HG02759 (cell line): ENCODE measurements around the gene GMEB2.
"Not testable (repeated sequence)": the region's sequence is repeated elsewhere in the genome, so short reads cannot be mapped to it uniquely, and the experiment has no call there.

ENCODE experiments used
- ATAC-seq: cut with Tn5 transposase; IDR thresholded peaks from one replicate; pipeline ENCODE4 v1.9.1; 2021; ENCODE audit warnings: mild to moderate bottlenecking, moderate library complexity; ENCODE audit not compliant: unreplicated experiment

The GMEB2 gene

DNA sequence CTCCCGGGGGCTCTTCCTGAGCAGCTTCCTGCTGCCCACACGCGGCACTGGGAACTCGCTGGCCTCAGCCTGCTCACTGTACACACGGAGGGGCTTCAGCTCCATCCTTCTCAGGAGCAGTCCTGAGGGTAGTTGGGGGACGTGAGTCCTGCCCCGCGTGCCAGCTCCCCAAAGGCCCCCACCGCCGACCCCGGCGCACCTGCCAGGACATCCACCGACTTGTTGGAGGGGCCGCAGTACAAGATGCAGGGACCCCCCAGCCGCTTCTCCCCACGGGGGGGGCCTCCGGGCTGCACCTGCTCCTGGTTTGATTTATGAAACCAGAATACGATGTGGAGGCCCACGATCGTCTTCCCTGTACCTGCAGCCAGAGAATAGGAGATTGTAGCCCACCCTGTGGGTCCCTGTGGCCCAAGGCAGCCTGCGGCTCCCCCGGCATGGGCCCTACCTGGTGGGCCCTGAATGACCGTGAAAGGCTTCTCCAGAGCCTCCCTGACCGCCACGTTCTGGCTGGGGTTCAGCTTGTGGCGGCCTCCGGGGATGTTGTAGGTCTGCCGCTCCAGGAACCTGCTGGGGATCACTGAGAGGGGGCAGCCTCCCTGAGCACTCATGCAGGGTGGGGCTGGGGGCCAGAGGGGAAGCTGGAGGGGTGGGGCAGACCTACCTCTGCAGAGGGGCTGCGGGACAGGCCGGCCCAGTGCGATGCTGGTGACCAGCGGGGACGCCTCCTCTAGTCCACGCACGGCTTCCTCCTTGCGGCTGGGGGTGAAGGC, 65.1 kb downstream of the GMEB2 start:
- no peak for ATAC-seq

DNA sequence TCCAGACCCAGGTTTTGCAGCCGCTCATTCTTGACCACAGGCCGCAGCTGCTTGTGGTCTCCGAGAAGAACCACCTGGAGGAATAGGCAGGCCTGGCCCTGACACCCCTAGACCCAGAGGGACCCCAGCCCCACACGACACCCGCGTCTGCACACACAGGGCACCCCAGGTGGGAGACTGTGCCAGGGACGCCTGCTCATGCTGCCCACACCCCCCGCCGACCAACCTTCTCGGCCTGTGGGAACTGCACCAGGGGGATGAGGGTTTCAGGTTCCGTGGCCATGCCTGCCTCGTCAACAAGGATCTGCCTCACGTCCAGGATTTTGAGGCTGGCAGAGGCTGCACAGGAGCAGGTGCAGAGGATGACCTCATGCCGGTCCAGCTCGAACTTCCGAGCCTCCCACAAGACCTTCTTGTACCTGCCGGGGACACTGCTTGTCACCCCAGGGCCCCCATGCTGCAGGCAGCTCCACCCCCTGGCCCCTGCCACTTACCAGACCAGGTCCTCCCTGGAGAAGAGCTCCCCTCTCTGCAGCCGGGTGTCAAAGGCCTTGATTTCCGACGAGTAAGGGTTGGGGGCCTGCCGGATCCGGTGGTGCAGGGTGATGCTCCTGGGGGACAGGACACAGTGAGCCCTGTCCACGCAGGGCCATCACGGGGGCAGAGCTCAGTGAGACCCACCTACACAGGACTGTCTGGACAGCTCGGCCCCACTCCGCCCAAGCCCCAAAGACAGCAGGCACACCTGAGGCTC, 65.9 kb downstream of the GMEB2 start:
- ATAC-seq, result no peak

DNA sequence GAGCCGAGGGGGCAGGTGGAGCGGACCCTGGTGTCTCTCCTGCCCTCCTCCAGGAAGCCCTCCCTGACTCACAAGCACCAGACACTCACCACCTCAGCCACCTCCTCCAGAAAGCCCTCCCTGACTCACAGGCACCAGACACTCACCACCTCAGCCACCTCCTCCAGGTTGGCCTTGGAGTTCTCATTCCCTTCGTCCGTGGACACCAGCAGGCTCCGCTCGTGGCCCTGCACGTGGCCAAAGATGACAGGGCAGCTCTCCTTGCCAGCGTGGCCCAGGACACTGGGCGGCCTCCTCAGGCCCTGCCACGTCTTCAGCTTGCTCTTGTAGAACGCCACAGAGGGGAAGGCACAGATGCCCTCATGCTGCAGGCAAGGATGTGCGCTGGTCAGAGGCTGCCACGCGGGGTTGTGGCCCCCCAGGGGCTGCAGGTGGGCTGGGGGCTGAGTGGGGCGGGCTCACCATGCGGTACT, 66.5 kb downstream of the GMEB2 start:
- ATAC-seq, result no peak

DNA sequence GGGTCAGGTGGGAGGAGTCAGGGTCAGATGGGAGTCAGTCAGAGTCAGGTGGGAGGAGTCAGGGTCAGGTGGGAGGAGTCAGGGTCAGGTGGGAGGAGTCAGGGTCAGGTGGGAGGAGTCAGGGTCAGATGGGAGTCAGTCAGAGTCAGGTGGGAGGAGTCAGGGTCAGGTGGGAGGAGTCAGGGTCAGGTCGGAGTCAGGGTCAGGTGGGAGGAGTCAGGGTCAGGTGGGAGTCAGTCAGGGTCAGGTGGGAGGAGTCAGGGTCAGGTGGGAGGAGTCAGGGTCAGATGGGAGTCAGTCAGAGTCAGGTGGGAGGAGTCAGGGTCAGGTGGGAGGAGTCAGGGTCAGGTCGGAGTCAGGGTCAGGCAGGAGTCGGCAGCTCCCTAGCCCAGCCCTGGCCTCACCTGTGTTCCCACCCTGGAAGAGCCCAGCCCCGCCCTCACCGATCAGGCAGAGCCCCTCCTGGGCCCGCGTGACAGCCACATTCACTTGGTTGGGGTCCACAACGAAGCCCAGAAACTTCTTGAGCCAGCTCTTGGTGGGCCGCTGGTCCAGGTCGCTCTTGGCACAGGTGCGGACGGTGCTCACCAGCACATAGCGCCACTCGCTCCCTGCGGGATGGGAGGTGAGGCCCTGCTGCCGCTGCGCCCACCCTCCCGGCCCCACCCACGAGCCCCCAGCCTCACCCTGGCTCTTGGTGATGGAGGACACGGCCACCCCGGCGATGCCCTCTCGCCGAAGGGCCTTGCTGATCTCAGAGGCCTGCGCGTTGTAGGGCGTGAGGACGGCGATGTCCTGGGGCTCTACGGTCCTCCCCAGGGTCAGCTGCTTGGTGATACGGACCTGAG, 67.2 kb downstream of the GMEB2 start:
- not testable (repeated sequence) for ATAC-seq

DNA sequence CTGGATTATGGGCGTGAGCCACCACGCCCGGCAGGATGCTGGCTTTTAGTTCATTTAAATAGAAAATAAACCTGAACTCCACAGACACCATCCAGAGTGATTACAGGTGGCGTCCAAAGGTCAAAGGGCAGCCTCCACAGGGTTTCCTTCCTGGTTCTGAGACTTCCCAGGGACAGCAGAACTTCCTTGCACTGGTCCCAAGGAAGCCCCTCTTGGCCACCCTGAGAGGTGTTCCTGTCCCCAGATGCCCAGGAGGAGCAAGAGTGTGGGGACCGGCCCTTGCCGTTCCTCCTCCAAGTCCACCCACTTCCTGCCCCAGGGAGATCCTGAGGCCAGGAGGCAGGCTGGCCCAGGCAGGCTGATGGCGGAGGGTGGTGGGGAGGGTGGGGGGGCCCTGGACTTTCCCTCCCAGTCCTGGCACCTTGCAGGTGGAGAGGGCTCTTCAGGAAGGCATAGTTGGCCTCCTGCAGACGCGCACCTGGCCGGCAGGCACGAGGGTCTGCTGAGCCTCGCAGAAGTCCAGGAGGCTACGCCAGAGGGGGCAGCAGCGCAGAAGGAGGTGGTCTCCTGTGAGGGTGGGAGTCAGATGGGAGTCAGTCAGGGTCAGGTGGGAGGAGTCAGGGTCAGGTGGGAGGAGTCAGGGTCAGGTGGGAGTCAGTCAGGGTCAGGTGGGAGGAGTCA, 68.0 kb downstream of the GMEB2 start:
- ATAC-seq, result no peak

DNA sequence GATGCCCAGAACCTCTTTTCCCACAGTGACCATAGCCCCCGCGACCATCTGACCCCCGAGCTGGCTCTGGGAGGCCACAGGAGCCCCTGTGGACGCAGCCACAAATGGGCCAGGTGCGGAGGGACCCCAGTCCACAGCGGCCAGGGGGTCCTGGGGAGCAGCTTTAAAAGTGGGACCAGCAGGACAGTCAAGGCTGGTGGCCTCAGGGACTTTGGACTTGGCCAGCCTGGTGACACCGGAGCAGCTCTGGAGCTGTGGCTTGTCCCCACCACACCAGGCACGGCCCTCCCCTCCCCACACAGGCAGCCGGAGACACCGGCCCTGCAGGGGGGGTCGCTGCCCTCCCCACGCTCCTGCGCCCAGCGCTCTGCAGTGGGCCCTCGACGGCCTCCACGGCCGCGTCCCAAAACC, 69.4 kb downstream of the GMEB2 start:
- no peak for ATAC-seq

DNA sequence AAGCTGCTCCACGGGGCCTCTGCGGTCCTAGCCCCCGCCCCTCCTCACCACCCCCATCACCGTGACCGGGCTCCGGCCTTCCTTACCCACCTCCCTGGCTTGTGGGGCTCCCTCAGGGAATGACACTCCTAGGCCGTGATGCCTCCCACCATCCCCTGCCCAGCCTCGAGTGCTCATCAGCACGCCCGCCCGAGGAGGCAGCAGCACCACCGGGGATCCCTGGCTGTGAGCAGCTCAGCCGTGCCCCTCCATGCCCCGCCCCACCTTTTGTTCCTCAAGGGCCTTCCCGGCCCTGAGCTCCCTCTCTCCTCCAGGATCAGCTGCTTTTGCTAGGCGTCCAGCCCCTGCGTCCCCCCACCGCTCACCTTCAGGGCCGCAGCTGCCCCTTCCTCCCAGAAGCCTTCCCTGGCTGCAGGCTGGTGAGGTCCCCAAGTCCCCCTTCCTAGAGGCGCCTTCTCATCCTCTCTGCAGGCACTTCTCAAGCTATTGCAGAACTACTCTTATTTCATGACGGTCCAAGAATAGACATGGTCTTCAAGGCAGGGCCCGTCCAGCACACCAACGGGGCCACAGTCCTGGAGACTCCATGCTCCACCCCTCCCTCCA, 69.9 kb downstream of the GMEB2 start:
- ATAC-seq, result no peak

DNA sequence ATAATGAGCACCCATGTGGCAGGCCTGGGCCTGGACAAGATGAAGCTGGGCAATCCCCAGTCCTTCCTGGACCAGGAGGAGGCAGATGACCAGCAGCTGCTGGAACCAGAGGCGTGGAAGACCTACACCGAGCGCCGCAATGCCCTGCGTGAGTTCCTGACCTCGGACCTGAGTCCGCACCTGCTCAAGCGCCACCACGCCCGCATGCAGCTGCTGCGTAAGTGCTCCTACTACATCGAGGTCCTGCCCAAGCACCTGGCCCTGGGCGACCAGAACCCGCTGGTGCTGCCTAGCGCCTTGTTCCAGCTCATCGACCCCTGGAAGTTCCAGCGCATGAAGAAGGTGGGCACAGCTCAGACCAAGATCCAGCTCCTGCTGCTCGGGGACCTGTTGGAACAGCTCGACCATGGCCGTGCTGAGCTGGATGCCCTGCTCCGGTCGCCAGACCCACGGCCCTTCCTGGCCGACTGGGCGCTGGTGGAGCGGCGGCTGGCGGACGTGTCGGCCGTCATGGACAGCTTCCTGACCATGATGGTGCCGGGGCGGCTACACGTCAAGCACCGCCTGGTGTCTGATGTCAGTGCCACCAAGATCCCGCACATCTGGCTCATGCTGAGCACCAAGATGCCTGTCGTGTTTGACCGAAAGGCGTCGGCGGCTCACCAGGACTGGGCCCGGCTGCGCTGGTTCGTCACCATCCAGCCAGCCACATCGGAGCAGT, 71.1 kb downstream of the GMEB2 start:
- ATAC-seq, result no peak

DNA sequence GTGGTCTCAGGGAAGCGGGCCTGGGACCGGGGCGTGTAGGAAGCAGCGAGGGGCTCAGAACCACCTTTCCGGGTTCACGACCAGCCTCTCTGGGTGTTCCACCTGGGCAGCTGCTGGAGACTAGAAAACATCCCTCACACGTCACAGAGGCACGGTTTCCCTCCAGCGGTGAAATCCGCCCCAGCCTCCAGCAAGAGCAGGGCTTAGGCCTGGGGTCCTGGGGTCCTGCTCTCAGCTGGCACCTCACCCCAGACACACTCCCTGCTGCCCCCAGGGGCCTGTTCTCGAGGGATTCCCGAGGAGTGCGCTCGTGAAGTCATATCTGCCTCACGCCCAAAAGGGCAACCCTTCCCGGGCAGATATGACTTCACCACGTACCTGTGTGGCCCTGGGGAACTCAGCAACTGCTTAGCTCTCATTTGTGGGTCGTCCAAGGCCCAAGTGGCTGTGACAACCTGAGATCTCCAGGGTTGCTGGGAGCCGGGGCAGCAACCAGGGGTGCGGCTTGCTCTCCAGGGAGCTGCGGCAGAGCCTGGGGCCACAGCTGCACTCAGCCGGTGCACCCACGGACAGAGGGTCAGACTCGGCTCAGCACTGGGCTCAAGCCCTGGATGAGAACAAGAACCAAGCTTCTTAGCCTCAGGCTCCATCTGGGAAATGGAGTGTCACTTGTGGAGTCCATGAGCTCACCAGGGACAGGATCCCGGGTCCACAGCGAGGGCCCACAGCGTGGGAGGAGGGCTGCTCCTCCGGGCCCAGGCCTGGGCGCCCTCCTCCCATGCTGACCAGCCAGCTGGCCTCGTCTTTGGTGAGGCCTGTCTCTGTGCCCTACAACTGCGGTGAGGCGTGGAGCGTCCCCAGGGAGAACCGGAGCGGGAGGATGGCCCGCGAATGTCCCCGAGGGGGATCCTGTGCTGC, 72.3 kb downstream of the GMEB2 start:
- ATAC-seq, result no peak

DNA sequence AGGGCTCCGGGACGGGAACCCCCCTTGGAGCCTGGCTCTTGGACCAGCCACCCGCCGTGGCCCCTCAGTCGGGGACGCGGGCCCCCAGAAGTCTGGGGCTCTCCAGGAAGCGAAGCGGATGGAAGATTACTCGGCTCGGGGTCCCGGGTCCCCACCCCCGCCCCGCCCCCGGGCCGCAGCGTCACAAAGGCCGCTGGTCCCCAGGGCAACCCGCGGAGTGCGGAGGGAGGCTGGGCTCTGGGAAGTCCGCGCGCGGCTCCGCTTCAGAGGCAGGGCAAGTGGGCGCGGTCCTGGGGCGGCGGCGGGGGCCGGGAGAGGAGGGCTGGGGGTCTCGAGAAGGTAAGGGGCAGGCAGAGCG, 73.0 kb downstream of the GMEB2 start, which contains the start of gene FNDC11:
Gene FNDC11, plus strand, starts transcription at position 227 of the 358 bp plus-strand sequence. CDS start 1,505 bp downstream, outside the sequence.
- peak; percentile 36 for ATAC-seq

DNA sequence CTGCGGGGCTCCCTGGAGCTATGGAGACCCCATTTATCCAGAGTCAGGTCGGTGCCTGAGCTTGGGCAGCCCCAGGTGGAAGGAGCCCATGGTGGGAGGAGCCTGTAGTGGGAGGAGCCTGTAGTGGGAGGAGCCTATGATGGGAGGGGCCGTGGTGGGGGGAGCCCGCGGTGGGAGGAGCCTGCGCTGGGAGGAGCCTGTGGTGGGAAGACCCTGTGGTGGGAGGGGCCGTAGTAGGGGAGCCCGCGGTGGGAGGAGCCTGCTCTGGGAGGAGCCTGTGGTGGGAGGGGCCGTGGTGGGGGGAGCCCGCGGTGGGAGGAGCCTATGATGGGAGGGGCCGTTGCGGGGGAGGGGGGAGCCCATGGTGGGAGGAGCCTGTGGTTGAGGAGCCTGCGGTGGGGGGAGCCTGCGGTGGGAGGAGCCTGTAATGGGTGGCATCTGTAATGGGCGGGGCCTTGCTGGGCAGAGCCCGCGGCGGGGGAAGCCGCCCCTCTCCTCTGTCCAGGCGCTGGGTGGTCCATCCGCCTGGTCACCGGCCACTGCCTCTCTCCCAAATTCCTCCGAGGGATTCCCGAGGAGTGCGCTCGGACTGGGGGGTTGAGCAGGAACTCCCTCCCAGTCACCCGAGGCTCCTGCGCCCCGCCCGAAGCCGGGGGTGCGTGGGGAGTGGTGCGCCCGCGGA, 73.5 kb downstream of the GMEB2 start:
- ATAC-seq, result peak; percentile 41

DNA sequence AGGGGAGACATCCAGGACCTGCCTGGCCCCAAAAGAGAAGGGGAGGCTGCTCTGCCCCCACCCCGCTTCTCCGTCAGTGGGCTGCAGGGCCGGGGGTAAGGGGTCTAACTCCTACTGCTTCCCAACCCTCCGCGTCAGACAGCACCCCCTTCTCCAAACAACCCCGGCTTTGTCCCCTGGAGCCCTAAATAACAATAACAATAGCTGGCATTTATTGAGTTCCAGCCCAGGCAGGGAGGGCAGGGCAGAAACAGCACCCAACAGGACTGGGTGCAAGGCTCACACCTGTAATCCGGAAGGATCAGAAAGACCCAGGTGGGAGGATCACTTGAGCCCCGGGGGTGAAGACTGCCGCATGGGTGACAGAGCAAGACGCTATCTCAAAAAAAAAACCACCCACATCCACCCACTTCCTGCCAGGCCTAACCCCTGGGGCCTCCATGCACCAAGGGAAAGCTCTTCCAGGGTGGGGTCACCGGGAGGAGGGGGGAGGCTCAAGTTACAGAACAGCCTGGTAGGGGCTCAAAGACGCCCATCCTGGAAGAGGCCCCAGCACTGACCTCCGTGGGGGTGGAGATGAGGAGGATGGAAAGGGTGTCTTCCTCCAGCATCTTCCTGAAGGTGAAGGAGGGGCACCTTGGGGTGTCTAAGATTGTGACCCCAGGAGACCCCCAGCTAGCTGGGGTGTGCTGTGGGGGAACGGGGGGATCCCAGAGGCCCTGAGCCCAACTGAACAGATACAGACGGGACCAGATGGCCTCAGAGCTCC, 74.2 kb downstream of the GMEB2 start:
- peak; percentile 25 for ATAC-seq

DNA sequence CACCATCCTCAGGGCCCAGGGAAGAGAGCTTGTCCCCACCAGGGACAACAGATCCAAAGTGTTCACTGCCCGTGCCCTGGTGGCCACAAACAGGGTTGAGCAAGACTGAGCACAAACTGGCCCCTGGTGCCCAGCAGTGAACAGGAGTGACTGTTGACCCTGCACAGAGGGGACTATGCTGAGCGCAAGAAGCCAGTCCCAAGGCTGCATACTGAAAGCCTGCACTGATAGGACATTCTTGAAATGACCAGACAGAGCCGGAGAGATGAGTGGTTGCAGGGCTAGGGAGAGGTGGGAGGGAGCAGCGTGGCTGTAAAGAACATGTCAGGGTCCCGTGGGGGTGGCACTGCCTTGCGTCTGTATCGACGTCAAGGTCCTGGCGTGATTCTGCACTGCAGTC, 75.8 kb downstream of the GMEB2 start:
- no peak for ATAC-seq

DNA sequence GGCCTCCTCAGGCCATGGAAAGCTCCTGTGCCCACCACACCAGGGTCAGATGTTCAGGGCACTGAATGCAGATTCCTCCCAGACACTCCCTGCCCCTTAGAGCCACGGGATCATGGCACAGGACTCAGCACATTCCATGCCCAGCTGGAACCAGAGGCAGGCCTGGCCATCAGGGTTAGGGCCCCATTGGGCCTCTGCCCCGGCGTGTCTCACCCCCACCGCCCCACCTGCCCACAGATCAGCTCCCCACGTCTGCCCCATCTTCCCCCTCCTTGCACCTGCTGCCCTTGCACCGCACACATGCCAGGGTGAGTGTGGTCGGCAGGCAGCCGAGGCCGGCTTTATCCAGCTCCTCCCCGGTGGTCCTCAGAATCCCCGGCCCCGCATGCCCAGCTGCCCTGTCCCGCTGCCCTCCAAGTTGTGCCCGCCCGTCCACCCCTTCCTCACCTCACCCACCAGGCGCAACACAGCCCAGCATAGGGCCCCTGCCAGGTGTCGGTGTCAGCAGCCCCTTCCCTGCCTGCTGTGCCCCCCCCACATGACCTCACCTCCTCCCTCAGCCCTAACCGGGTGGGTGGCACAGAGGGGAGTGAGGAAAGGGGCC, 77.1 kb downstream of the GMEB2 start:
- no peak for ATAC-seq

DNA sequence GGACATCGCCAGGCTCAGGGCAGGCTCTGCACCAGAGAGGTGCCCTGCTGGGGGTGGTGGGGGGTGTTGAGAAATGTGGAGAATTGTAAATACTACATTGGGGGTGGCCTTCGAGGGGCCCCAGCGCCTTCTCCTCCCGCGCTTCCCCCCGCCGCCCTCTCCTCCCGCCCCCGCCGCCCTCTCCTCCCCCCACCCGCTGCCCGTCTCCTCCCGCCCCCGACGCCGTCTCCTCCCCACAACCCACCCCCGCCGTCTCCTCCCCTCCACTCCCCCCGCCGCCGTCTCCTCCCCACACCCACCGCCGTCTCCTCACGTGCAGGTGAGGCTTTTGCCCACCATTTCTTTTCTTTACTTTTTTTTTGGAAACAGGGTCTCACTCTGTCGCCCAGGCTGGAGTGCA, 77.9 kb downstream of the GMEB2 start:
- ATAC-seq, result no peak

DNA sequence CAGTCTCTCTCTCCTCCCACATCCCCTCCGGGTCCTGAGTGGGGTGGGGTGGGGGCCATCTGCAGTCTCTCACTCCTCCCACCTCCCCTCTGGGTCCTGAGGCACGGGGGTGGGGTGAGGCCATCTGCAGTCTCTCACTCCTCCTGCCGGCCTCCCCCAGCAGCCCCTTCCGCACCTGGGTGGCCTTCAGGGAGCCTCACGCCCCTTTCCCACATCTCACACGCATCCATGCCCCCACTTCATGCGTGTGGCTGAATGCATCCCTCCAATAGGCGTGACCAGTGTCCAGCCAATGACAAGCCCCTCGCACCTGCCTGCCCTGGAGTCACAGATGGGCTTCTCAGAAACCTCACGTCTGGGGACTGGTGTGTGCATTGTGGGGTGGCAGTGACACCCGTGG, 78.4 kb downstream of the GMEB2 start:
- ATAC-seq, result no peak
